ENCODE data around the gene GLTP. TPM values are rescaled to one million over a fixed set of nuclear protein-coding genes. Genes with fewer than 3 reads are reported as not detected.

GLTP gene
- total RNA-seq (2022; extraction: Qiagen RNA extraction): 20.3 to 23.0 TPM (median 21.6 TPM) in 5 replicates

GRCh38 chr12:109880043-109880931 is at the start of gene GLTP:
Gene GLTP, minus strand, starts transcription at chr12:109880541. Its CDS starts 167 bp downstream, at chr12:109880374.

GRCh38 chr12:109899783-109900751 is 19.7 kb upstream of the GLTP start, which contains the start of gene TCHP:
Gene TCHP, plus strand, starts transcription at chr12:109900274. Its CDS starts 2,753 bp downstream, at chr12:109903027.

GRCh38 chr12:109833307-109834189 is 46.8 kb downstream of the GLTP start, which contains the start of gene TRPV4:
Gene TRPV4, minus strand, starts transcription at chr12:109833398. Its CDS starts 18,602 bp downstream, at chr12:109814796.

Other genes starting within 250 kb of the GLTP start
- 3.3 to 7.0 TPM (median 5.8 TPM) in 5 replicates for gene FAM222A, start 166.7 kb downstream of the GLTP start, total RNA-seq (2022; extraction: Qiagen RNA extraction)
- 0.08 to 0.19 TPM (median 0.17 TPM) in 5 replicates for gene TRPV4, start 47.1 kb downstream of the GLTP start, total RNA-seq (2022; extraction: Qiagen RNA extraction)
- gene TCHP, start 19.7 kb upstream of the GLTP start, total RNA-seq (2022; extraction: Qiagen RNA extraction): 14.3 to 18.1 TPM (median 17.1 TPM) in 5 replicates
- 15.8 to 24.2 TPM (median 22.3 TPM) in 5 replicates for gene GIT2, start 115.8 kb upstream of the GLTP start, total RNA-seq (2022; extraction: Qiagen RNA extraction)
- 13.4 to 17.9 TPM (median 15.7 TPM) in 5 replicates for gene ANKRD13A, start 118.9 kb upstream of the GLTP start, total RNA-seq (2022; extraction: Qiagen RNA extraction)
- 5.7 to 7.1 TPM (median 6.6 TPM) in 5 replicates for gene C12orf76, start 168.0 kb upstream of the GLTP start, total RNA-seq (2022; extraction: Qiagen RNA extraction)
- gene IFT81, start 243.8 kb upstream of the GLTP start, total RNA-seq (2022; extraction: Qiagen RNA extraction): 14.0 to 19.9 TPM (median 19.0 TPM) in 5 replicates

Data from A549 treated with dexamethasone at 1 μM for 4 hours (cell line).